Suppressor macrophage treated with lipopolysaccharide for 1 hour (primary cell): ENCODE data around the gene MOCS3.

Experiments
- DNase-seq, 3 donors: peaks; one replicate each; pipeline ENCODE4 v3.0.0-alpha.2; 2020 to 2022

Gene MOCS3, protein sequence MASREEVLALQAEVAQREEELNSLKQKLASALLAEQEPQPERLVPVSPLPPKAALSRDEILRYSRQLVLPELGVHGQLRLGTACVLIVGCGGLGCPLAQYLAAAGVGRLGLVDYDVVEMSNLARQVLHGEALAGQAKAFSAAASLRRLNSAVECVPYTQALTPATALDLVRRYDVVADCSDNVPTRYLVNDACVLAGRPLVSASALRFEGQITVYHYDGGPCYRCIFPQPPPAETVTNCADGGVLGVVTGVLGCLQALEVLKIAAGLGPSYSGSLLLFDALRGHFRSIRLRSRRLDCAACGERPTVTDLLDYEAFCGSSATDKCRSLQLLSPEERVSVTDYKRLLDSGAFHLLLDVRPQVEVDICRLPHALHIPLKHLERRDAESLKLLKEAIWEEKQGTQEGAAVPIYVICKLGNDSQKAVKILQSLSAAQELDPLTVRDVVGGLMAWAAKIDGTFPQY

DNA sequence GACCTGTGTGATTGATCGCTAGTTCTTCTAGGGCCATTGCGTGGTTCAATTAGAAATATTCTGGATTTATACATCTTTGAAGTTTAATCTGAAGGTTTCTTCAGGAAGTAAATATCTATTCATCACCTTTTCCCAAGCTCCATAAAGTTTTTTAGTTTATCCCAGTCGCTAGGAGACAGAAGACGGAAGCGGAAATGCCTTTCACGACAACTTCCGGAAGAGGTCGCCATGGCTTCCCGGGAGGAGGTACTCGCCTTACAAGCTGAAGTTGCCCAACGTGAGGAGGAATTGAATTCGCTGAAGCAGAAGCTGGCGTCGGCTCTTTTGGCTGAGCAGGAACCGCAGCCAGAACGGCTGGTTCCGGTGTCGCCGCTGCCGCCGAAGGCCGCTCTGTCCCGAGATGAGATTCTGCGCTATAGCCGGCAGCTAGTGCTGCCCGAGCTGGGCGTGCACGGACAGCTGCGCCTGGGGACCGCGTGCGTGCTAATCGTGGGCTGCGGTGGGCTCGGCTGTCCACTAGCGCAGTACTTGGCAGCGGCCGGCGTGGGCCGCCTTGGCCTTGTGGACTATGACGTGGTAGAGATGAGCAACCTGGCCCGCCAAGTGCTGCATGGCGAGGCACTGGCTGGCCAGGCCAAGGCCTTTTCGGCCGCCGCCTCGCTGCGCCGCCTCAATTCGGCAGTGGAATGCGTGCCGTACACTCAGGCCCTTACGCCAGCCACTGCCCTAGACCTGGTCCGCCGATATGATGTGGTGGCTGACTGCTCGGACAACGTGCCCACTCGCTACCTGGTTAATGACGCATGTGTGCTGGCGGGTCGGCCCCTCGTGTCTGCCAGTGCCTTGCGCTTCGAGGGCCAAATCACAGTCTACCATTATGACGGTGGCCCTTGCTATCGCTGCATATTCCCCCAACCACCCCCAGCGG lies at the start of gene MOCS3:
Gene MOCS3, plus strand, starts transcription at position 204 of the 928 bp plus-strand sequence. Its CDS starts 25 bp downstream, at position 229.
- DNase-seq, result peak; percentile 94 to 98 (median 97)

DNA sequence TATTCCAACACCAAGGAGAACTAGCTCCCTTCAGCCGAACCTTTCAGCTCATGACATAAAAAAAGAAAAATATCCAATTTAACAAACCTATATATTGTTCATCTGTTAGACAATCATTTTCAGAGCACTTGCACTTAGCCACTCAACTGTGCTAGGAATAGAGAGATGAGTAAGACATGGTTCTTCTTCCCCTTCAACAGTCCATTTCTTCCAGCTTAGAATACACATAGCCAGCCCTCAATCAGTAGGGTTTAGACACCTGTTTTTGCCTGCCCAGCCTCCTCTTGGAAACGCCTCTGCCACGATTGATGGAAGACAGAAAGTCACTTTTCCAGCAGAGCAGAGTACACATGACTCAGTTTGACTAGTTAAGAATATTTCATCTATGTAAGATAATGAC lies 49.2 kb upstream of the MOCS3 start:
- no peak for DNase-seq

DNA sequence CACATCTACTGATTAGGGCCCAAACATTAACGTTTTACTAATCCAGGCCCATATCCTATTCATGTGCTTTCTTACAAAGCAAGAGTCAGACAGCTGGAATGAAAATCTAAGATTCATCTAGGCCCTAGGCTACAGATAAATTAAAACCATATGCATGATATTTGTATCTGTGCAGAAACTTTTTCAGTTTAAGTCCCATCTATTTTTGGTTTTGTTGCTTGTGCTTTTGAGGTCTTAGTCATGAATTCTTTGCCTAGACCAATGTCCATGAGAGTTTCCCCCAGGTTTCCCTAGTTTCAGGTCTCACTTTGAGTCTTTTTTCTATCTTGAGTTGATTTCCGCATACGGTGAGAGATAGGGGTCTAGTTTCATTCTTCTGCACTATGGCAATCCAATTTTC lies 47.6 kb upstream of the MOCS3 start:
- no peak for DNase-seq

DNA sequence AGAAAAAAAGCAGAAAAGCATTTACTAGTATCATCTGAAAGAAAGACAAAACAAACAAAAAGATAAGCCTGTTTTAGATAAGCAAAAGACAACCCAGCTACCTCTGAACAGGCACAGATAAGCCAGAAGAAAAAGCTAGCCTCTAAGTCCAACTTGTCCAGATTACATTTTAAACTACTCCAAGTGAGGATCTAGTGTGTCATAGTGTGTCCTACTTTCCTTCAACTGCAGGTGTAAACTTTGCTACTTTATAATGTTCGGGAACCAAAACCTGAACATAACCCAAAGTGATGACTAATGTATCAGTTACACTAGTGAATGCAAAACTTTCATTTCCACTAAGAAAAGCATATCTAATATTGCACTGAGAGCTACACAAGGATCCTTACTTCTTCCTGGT lies 46.9 kb upstream of the MOCS3 start:
- DNase-seq, result no peak

DNA sequence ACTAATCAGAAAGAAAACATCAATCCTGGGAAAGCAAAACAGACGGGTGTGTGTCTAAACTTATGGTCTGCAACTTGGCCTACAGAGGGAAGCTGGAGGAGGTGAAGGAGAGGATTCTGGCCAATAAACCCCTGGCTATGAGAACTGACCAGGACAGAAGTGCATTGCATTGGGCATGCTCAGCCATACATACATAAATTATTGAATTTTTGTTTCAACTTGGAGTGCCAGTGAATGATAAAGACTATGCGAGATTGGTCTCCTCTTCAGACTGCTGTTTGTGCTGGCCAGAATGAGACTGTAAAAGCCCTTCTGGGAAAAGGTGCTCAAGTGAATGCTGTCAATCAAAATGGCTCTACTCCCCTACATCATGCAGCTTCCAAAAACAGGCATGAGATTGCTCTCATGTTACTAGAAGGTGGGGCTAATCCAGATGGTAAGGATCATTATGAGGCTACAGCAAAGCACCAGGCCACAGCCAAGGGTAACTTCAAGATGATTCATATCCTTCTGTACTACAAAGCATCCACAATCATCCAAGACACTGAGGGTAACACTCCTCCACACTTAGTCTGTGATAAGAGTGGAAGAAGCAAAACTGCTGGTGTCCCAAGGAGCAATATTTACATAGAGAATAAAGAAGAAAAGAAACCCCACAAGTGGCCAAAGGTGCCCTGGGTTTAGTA lies 44.8 kb upstream of the MOCS3 start:
- no peak for DNase-seq

DNA sequence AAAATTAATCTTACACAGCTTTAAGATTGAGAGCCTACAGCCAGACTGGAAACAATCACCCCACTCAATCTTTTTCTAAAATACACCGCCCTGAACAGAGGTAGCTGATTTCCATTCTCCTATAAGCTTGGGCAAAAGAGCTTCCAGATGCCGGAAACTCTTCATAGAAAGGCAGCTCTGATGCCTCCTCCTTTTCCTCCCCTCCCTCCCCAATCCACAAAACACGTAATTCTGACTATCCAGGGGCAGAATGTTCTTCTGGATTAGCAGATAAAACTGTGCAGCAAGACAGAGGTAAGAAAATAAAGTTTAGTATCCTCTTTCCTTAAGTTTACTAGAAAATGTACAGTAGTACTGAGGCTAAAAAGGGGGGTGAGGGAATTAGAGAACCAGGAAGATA lies 43.2 kb upstream of the MOCS3 start:
- no peak for DNase-seq

DNA sequence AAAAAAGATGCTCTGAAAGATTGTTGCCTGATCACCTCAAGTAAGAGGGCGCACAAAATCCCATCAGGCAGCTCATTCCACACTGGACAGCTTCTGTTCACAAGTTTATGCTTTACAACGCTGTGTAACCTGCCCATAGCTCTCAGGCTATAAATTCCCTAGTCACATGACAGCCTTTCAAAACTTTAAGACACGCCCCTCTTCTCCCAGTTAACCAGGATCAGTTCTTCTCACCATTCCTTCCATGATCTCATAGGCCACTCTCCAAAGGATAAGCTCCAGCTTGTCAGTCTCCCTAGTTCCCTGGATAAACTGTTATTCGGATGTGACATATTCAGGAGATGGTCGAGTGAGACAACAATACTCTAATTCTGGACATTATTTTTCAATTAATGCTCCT lies 42.4 kb upstream of the MOCS3 start:
- no peak for DNase-seq

DNA sequence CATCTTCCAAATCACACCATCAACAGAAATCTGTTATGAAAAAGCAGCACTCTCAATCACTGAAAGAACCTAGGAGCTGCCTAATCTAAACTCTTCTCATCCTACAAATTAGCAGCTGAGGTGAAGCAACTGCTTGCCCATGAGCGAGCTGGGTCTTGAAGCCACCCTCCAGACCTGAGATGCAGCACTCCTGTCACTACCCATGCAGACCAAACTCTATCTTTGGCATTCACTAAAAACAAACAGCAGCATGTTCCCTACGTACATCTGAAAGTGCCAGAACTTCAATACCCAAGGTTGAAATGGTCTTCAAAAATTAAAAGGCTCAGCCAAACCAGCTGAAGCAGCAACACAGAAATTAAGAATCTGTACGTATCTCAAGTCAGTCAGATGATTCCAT lies 41.7 kb upstream of the MOCS3 start:
- DNase-seq, result no peak

DNA sequence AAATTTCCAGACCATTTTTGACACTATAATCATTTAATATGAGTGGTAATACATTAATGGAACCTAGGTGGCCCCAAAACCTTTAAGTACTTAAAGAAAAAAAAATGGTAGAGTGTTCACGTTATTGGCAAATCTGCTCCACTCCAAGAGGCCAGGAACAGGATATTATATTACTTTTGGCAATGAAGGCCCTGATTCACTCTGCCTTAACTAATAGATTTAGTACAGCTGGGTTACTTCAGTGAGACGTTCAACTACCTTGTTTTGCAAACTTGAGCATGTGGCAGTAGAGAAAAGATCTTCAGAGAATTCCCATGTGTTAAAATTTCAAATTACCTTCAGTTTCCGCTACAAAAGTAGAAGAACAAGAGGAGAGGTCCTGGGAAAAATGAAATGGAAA lies 40.2 kb upstream of the MOCS3 start:
- no peak for DNase-seq

DNA sequence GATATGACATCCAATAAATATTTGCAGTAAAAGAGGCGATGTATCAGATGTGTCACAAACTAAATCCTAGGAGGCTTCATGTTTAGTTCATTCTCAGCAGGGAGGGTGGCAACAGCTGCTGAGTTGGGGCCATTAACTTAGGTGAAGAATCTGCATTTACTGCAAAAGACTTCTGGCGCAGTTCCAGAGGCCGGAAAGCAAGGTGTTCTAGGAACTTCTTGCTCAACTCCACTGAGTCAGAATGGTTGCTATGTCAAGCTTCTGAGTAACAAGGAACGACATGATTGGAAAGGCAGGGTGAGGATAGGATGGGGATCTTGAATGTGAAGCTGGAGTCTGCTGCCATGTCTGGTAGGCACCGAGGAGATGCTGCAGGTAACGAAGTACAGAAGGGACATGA lies 39.1 kb upstream of the MOCS3 start:
- no peak for DNase-seq

DNA sequence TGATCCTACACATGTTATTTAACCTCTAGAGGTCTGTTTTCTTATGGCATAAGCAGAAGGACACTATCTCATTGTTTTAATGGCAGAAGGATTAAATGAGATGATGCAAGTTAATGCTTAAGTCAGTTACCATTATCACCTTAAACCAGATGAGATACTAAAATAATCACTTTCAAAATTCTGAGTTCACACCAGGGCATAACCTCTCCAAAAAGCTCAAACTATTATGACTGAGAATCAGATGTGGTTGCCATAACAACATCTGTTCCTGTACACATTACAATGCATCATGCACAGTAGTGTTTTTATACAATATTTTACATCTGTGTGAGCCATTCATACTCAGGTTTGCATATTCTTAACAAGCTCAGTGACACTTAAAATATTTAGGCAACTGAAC lies 37.6 kb upstream of the MOCS3 start:
- no peak for DNase-seq

DNA sequence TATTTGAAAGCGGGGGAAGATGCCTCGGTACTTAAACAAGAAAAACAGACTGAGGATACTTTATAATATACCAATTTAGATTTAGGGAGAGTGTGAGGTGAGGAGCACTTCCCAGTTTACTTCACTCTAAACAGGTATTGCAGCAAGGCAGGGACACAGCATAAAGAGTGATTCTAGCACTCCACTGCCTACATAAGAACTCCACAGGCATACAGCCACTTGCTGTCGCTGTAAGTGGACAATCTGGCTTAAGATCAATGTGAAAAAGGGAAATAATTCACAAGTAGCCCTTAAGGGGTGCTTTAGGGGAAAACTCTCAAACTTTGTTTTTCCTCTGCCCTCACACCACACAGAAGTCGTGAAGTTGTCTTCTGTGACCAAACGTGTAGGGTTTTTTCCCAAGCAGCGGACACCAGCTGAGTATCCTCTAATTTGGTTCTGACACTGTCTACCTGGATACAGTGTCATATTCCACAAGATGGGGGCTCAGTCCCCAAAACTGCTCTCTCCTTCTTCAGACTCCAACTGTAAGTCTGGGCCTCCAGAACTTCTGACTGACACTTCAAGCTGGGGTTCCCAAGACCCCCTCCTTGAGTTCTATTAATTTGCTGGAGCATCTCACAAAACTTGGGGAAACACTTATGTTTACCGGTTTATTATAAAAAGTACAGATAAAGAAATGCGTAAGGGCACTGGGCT lies 36.7 kb upstream of the MOCS3 start:
- no peak for DNase-seq

DNA sequence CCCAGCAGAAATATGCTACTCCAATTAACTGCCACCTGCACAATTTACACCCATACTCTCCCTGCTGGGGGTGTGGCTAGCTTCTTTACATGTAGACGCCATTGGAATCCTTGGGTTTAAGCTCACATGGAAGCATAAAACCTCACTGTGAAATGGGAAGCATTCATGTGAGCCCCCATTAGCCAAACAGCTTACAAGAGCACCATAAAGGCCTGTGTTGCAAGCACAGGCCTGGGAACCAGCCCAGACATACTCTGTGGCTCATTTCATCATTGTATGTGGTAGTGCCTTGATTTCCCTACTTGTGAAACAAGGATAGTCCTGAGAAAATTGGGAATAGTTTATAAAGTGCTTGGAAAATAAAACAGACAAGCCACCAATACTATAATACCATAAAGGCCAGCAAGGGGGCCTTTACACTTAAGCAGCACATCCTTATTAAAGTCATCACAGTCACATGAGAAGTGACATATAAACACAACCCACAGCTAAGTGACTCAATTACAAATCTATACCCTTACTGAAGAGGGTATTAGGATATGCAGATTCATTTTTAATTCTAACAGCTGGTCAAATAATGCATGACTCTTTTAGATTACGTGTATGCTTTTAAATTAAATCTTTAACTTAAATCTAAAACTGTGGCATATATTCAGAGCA lies 34.2 kb upstream of the MOCS3 start:
- peak; percentile 28 to 48 (median 44) for DNase-seq

DNA sequence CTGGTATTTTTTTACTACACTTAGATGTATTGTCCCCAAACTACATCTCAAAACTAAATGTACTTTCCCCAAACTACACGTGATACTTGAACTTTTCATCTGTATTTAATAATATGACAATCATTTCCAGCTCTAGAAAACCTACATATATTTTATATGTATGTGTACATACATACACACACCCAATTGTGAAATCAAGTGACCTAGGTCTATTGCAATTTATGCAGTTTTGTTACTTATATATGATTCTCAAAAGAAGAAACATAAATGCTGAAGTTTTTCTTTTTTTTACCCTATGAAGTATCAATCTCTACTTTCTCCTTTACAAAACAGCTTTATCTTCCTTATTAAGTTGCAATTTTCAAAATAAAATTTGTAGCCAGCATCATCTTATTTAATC lies 32.1 kb upstream of the MOCS3 start:
- peak in 1 of 3 donors; percentile 29 for DNase-seq

DNA sequence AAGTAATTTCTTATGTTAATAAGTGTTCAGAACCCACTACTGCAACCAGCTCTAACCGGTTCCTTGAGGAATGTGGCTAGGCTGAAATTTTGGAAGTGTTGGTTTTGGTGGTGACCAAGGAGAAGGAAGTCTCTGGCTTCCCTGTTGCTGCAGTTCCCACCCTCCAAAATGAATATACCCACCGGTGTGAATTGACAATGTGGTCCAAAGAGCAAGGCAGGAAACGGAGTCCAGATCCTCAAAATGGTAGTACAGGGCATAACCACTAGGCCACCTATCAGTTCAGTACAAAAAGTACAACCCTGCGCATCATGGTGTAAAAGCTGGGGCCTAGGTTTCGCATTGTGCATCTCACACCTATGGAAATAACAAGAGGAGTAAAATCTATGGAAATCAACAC lies 30.1 kb upstream of the MOCS3 start:
- DNase-seq, result no peak

DNA sequence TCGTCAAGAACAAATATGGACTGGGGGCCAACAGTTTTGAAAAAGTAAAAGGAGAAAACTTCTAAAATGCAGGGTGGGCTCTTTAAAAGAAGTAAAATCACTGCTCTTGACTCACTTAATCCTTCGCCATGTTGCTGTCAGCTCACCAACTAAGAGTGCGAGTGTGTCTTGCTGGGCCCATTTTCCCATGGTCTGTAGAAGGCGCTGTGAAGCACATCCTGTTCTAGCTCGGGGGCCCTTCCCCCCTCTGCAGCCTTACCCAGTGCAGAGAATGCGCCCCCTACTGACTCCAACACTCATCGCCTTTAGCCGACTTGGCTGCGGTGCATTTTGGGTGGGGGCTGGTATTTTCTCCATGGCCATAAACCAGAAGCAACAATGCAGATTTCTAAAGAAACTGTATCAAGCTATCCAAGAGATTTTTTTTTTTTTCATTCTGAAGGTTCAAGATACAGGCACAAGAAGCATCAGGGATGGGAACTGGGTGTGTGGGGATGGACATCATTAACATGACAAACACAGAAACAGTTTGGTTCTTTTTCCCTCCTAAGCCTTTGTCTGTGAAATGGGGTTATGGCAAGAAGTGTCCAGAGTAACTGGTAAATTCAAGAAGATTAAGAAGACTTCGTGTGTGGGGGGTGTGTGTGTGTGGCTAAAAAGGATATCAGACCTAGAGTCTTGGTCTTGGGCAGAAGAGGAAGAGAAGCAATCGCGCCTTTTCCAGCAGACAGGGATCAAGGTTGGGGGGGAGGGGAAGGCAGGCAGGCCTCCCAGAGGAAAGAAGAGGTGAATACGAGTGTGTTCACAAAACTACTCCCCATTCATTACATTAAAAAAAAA lies 29.1 kb upstream of the MOCS3 start:
- DNase-seq, result peak; percentile 94 to 97 (median 97)

DNA sequence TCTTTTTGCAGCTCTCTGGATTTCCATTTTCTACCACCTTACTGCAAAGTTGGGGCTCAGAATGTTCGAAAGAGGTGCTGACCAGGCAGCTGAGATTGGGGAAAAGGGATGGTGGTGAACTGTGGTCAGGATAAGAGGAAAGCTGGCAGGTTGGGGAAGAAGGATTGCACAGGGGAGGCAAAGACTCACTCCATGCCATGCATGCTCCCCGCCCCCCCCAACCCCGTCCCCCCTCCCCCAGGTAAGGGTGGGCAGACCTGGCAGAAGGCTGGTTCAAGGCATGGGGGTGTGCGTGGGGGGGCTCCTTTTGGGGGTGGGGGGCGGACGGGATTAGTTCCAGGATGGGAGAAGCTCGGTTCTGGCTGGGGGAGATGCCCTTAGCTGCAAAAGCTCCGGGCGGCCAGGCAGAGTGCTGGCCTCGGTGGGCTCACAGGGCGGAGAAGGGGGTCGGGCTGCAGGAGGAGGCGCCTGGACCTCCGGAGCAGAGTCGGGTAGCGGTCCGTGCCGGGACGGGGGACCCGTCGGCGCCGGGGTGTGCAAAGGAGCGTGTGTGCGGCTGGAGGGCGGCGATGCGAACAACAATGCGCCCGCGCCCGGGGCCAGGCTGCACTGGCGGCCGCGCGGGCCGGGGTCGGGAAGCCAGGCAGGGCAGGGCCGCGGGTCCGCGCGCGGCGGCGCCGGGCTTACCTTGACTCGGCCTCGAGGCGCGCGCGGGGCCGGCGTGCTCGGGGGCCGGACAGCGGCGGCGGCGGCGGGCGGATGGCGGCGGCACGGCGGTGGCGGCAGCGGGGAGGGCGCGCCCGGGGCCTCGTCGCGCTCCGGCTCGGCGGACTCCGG lies 28.3 kb upstream of the MOCS3 start:
- DNase-seq, result peak in 1 of 3 donors; percentile 3

DNA sequence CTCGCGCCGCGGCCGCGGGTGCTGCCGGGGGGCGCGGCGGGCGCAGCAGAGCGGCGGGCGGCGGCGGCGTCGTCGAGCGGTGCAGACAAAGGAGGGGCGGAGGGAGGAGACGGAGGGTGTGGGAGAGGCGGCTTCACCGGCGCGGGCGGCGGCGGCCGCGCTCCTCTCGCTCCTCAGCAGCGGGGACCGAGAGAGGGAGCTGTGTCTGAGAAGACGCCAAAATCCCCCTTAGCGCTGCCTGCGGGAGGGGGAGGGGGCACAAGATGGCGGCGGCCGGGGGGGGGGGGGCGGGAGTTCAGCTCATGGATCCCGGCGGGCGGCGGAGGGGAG lies 27.7 kb upstream of the MOCS3 start:
- DNase-seq, result peak in 1 of 3 donors; percentile 85

DNA sequence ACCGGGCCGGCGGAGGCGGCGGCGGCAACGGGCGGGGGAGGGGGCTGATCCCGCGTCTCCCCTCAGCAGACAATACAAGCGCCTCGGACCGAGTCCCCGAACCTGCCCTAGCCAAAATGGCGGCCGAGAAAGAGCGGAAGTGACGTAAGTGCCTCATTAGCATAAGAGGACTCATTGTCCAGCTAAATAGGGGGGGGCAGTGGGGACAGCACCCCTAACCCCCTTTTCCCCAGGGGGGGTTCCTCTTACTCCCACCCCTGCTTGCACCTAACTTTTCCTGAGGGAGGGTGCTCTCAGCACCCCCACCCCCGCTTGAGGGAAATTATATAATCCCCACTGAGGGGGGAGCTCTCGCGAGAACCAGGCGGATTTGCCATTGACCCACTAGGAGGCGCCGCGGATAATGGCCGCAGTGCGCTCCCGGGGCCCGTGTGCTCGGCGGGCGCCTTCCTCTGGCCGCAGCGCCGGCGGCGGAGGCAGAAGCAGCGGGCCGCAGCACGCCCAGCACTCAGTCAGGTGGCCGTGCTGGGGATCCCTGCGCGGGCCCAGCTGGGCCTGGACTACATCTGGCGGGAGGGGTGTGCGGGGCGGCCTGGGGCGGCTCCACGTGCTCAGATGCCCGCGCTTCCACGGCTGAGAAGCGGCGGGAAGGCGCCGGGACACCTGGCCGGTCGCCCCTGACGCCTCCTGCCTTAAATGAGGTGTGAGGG lies 27.2 kb upstream of the MOCS3 start, which contains the start of gene ADNP:
Gene ADNP, minus strand, starts transcription at position 132 of the 710 bp plus-strand sequence. CDS start 27,441 bp downstream, outside the sequence.
- peak; percentile 93 to 97 (median 96) for DNase-seq
